ENCODE results near the gene FOXO1.
"Not testable (repeated sequence)": the region's sequence is repeated elsewhere in the genome, so short reads cannot be mapped to it uniquely, and the experiment has no call there.

The FOXO1 gene

GRCh38 chr13:40666045-40666932, at the start of gene FOXO1:
Gene FOXO1 (minus strand): TSS chr13:40666641. CDS start chr13:40666212, 429 bp downstream.
- DNase-seq (ENCODE audit: low read depth, low spot score) = peak; percentile 74

DNA sequence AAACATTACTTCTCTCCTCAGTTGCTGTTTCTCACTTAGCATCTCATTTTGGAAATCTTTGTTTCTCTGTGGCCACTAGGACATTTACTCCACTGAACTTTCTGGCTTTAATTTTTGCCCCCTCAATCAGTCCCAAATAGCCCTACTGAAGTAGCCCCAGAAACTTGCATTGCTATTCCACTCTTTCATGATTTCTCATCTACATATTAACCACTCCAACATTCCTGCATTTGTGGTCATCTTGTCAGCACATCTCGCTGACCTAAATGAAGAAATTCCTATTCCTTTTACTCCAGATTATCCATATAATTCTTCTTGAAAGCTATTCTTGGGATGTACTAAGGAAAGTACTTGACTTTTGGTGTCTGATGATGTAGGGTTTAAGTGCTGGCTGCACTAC, 48.0 kb upstream of the FOXO1 start:
- DNase-seq (ENCODE audit: low read depth, low spot score) = not testable (repeated sequence)

DNA sequence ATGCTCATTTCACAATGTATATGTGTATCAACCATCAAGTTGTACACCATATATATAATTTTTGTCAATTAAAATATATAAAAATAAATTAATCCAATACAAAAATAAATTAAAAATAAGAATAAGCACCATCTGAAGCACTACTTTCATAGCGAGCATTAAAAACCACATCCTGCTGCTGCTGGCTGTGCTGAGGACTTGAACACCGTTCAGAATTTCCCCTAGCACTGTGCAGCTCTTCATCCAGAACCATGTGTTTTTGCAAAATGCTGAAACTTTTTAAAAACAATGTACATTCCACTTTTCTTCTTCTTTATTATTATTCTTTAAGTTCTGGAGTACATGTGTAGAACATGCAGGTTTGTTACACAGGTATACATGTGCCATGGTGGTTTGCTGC, 40.0 kb upstream of the FOXO1 start:
- DNase-seq (ENCODE audit: low read depth, low spot score) = no peak

DNA sequence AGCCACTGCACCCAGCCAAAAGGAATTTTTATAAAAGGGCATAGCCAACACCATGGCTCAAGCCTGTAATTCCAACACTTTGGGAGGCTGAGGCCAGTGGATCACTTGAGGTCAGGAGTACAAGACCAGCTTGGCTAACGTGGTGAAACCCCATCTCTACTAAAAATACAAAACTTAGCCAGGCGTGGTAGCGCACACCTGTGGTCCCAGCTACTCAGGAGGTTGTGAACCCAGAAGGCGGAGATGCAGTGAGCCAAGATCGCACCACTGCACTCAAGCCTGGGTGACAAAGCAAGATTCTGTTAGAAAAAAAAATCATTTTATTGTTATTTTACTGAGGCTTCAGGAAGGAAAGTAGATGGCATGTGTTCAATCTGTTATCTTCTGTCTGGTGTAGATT, 31.3 kb upstream of the FOXO1 start:
- no peak for DNase-seq (ENCODE audit: low read depth, low spot score)

DNA sequence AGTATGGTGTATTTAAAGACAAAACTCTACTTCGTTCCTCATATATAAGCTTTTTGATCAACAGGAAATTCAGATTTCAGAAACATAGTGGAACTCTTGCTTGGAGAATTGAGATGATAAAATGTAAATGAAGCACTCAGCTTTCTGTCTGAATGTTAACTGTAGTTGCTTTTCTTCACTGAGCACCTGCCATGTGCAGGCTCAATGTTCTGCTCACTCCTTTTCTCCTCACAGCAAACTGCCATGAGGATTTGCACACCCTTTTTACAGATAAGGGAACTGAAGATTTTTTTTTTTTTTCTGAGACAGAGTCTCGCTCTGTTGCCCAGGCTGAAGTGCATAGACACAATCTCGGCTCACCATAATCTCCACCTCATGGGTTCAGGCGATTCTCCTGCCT, 28.0 kb upstream of the FOXO1 start:
- no peak for DNase-seq (ENCODE audit: low read depth, low spot score)

DNA sequence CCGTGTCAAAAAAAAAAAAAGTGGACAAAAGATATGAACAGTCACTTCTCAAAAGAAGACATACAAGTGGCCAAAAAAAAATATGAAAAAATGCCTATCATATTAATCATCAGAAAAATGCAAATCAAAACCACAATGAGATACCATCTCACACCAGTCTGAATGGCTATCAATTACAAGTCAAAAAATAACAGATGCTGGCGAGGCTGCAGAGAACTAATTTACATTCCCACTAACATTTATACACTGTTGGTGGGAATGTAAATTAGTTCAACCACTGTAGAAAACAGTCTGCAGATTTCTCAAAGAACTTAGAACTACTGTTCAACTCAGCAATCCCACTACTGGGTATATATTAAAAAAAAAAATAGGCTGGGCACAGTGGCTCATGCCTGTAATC, 26.5 kb upstream of the FOXO1 start:
- no peak for DNase-seq (ENCODE audit: low read depth, low spot score)

- no peak for DNase-seq (ENCODE audit: low read depth, low spot score)
These were observed 22.3 kb upstream of the FOXO1 start for GRCh38 chr13:40688781-40689180.

- DNase-seq (ENCODE audit: low read depth, low spot score) = no peak
These were observed 16.2 kb upstream of the FOXO1 start for GRCh38 chr13:40682449-40683240.

DNA sequence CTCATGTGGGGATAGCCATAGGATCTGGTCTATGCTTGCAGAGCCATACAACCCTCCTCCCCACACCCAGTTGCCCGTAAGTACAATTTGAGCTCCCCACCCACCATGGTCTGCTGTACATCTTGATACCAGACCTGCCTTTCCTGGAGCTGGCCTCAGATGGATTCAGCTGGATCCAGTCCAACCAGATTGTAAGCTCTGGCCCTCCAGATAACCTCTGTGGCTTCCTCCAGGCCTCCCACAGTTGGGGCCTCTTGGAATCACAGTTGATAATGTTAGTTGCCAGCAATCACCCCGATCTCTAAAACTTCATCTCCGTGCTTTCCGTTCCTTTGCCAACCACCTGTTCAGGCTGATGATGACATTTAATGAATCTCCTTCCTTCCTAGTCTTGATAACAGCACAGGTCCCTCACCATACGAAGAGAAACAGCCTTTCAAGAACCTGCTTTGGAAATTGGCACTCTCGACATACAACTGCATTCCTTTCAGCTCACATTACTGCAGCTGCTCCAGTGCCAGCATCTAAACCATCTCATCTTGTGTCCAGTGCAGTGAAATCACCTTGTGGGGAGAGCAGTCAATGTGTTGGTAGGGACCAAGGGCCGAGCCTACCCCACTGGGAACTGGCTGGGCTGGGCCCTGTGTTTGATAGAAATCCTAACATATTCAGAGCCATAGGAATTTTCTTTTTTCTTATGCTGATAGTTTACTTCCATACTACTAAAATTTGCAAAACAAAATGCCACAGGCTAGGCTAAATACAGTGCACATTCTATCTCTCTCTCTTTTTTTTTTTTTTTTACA, 15.1 kb upstream of the FOXO1 start:
- DNase-seq (ENCODE audit: low read depth, low spot score) = no peak

GRCh38 chr13:40680659-40681323, 14.3 kb upstream of the FOXO1 start:
- DNase-seq (ENCODE audit: low read depth, low spot score) = no peak

DNA sequence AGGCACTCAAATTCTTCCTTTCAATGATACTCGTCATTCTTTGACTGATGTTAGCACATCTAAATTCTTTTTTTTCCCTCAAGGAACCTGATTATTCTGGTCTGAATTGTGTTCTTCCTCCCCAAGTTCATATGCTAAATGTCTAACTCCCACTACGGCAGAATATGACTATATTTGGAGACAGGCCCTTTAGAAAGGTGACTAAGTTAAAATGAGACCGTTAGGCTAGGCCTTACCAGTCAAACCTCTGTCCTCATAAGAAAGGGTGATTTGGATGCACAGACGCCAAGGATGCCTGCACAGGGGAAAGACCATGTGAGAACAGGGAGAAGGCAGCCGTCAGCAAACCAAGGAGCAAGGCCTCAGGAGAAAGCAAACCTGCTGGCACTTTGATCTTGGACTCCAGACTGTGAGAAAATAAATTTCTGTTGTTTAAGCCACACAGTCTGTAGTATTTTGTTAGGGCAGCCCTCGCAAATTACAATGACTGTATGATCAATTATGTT, 13.1 kb upstream of the FOXO1 start:
- no peak for DNase-seq (ENCODE audit: low read depth, low spot score)

- no peak for DNase-seq (ENCODE audit: low read depth, low spot score)
These were observed 10.6 kb upstream of the FOXO1 start for GRCh38 chr13:40677064-40677463.

GRCh38 chr13:40676007-40676406, 9.6 kb upstream of the FOXO1 start:
- no peak for DNase-seq (ENCODE audit: low read depth, low spot score)

DNA sequence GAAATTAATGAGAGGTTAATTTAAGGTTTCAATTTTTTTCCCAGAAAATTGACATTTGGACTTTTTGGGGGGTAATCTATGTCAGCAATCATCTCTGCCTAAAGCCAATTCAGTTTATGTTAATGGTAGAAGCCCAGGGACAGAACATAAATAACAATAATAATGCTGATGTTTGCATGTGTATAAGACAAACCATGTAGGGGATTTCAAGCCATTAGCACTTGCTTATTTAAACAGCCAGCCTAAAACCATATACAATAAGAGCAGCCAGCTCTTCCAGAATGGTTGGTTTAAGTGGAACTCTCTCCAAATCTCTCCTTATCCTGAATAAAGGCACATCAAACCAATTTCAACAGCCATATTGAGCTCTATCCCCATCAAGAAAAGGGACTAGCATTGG, 7.0 kb upstream of the FOXO1 start:
- no peak for DNase-seq (ENCODE audit: low read depth, low spot score)

- no peak for DNase-seq (ENCODE audit: low read depth, low spot score)
These were observed 6.4 kb upstream of the FOXO1 start for GRCh38 chr13:40672765-40673397.

- no peak for DNase-seq (ENCODE audit: low read depth, low spot score)
These were observed 5.7 kb upstream of the FOXO1 start for GRCh38 chr13:40671956-40672764.

DNA sequence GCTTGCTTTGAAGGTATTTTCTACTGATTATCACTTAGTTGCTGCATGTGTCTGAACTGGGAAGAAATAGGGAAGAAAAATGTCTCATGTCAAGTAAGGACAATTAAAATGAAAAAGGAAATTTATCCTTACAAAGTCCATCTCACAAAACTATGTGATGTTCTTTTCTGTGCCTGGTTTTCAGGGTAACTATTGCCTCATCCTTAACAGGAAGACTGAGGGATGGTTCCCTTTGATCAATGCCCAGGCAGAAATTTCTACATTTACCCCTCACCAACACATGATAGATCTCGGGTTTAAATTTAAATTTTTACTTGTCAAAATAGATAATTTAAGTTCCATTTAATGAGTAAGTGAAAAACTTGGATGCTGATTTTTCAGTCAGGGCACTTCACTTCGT, 3.9 kb upstream of the FOXO1 start:
- no peak for DNase-seq (ENCODE audit: low read depth, low spot score)

DNA sequence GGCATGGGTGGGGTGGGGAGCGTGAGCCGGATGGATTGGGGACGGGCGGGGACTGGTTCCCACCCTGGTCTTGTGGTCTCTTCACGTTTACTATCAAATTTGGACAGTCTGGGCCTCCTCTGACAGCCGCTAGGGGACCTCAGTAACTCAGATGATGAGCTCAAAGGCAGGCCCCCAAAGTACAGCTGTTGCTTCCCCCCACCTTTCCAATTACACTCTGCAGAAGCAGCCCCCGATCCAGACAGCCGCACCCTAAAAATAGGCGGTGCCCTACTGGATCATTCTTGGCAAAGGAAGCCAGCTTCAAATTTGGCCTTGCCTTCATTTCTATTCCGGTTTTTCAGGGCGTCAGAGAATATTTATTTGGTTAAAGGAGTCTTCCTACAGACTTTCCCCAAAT, 1.9 kb upstream of the FOXO1 start:
- no peak for DNase-seq (ENCODE audit: low read depth, low spot score)

DNA sequence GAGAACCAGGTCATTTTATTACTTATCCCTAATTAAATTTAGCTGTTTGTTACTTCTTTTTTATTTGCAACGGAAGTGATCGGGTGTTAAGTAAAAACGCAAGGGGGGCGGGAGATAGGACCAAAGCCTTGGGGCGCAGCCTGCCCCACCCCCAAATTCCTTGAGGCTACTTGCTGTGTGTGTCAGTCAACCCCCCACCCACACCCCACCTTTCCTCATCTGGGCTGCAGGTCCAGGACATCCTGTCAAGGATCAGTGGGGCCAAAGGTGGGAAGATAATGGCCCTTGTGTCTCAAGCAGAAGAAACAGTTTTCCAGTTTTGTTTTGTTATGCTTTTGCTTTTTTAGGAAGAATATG, 1.2 kb upstream of the FOXO1 start:
- no peak for DNase-seq (ENCODE audit: low read depth, low spot score)
